OCI-M2 (cell line): ENCODE measurements around the gene MBD5.

Experiments
- DNase-seq: peaks from one replicate; lab custom pipeline; 2025; ENCODE audit not compliant: unreplicated experiment; lab: John Stamatoyannopoulos, UW

MBD5 gene

DNA sequence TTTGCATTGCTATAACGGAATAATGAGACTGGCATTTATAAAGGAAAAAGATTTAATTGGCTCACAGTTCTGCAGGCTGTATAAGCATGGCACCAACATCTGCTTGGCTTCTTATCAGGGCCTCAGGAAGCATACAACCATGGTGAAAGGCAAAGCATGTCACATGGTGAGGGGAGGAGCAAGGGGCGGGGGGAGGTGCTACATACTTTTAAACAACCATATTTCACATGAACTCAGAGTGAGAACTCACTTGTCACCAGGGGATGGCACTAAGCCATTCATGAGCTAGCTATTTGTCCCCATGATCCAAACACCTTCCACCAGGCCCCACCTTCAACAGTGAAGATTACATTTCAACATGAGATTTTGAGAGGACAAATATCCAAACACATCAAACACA, 188.7 kb downstream of the MBD5 start:
- no peak for DNase-seq

GRCh38 chr2:148218326-148219075, 197.6 kb downstream of the MBD5 start:
- DNase-seq = no peak

GRCh38 chr2:148221166-148221565, 200.3 kb downstream of the MBD5 start:
- no peak for DNase-seq

DNA sequence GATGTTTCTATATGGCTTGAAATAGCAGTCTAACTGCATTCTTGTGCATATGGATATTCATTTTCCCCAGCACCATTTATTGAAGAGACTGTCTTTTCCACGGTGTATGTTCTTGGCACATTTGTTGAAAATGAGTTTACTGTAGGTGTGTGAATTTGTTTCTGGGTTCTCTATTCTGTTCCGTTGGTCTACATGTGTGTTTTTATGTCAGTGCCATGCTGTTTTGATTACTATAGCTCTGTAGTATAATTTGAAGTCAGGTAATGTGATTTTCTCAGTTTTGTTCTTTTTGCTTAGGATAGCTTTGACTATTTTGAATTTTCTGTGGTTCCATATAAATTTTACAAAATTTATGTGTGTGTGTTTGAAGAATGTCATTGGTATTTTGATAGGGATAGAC, 201.0 kb downstream of the MBD5 start:
- DNase-seq = no peak

- DNase-seq = no peak
These were observed 211.0 kb downstream of the MBD5 start for GRCh38 chr2:148231858-148232257.

GRCh38 chr2:148234143-148234542, 213.3 kb downstream of the MBD5 start:
- DNase-seq = no peak

- DNase-seq = no peak
These were observed 217.0 kb downstream of the MBD5 start for GRCh38 chr2:148237911-148238310.

DNA sequence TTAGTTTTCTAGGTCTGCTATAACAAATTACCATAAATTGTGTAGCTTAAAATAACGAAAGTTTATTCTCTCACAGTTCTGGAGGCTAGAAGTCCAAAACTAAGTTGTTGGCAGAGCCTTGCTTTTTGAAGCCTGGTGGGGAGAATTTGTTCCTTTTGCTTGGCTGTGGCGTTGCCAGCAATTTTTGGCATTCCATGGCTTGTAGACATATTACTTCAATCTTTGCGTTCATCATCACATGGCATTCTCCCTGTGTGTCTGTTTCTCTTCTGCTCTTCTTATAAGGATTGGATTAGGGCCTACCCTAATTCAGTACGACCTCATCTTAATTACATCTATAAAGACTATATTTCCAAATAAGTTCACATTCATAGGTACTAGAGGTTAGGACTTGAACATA, 217.7 kb downstream of the MBD5 start:
- no peak for DNase-seq

DNA sequence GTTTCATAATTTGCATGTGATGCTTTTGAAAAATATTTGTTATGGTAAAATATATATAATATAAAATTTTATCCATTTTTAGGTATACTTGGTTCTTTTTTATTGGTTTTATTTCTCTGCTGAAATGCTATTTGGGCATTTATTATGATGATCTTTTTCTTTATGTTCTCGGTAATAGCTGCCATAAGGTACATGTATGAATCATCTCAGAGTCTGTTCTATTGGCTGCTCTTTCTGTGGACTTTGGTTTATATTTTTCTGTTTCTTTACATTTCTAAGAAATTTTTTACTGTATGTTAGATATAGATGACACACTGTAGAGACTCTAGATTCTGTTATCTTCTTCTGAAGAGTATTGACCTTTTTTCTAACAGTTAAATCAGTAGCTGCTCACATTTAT, 219.9 kb downstream of the MBD5 start:
- no peak for DNase-seq

DNA sequence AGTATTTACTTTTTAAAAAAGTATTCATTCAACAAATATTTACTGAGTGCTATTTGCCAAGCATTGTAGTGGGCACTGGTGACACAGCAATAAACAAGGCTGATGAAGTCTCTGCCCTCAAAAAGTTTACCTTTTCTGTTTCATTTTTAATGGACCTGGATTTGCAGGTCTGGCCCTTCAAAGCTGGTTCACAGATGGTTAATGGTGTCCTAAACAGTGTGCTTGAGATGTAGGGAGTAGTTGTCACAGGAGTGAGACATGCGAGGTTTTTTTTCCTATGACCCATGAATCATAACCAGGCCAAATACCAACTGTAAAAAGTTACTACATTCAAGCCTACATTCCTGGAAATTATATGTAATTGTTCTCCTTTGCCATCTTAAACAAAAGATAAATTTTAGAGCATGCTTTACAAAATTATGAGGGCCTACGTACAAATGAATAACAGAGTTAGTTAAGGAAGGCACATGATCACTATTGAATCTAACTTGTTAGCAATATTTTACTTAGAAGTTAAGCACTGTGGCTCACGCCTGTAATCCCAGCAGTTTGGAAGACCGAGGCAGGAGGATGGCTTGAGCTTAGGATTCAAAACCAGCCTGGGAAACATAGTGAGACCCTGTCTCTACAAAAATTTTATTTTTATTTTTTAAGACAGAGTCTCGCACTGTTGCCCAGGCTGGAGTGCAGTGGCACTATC, 223.9 kb downstream of the MBD5 start:
- DNase-seq = no peak

DNA sequence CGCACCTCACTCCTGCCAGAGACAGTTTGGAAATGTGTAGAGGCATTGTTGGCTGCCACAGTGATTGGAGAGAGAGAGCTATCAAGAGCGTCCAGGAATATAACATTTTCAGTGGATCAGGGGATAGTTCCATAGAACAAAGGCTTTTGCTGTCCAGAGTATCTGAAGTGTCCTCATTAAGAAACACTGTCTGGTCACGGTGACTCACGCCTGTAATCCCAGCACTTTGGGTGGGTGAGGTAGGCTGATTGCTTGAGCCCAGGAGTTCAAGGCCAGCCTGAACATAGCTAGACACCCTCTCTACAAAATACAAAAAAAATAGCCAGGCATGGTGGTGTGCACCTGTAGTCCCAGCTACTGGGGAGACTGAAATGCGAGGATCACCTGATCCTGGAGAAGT, 231.1 kb downstream of the MBD5 start:
- no peak for DNase-seq

DNA sequence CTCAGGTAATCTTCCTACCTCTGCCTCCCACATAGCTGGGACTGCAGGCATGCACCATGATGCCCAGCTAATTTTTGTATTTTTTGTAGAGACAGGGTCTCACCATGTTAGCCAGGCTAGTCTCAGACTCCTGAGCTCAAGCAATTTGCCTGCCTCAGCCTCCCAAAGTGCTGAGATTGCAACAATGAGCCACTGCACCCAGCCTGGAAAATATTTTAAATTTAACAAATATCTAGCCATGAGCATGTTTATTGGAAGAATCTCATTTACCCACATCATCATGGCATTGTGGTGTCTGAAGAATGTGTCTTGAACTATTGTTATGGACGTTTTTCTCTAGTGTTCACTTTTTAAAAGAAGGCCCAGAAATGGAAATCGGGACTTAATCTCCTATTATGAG, 231.8 kb downstream of the MBD5 start:
- DNase-seq = no peak

GRCh38 chr2:148253685-148254084, 232.8 kb downstream of the MBD5 start:
- DNase-seq = no peak

GRCh38 chr2:148255929-148256328, 235.0 kb downstream of the MBD5 start:
- no peak for DNase-seq

GRCh38 chr2:148257276-148257675, 236.4 kb downstream of the MBD5 start:
- DNase-seq = no peak

- no peak for DNase-seq
These were observed 237.2 kb downstream of the MBD5 start for GRCh38 chr2:148258124-148258523.

DNA sequence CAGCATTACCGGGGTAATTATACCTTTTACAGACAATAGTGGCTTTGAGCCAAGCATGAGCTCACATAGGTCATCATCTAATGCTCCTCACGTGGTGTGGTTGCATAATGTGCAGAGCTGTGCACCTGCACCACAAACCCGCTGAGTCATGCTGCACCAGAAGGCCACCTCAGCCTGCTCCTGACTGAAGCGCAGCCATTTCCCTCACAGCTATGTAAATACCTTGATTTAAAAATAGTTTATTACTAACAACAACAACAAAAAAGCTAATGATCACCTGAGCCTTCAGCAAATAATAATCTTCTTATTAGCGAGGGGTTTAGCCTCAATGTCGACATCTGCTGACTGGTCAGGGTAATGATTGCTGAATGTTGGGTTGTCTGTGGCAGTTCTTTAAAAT, 238.8 kb downstream of the MBD5 start:
- no peak for DNase-seq

DNA sequence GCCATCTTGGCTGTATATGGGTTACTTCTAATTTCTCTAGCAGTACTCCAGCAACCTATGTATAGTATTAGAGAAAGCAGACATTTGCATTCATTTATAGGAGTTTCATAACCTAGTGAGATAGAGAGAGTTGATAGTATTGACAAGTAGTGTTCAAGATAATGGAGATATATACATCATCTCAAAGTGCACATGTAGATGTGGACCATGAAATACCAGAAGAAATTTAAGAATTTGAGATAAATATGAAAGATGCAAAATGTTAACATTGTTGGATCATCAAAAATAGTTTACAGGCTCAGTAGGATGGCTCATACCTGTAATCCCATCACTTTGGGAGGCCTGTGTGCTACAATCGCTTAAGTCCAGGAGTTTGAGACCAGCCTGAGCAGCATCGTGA, 243.0 kb downstream of the MBD5 start:
- no peak for DNase-seq

- no peak for DNase-seq
These were observed 252.3 kb downstream of the MBD5 start for GRCh38 chr2:148273158-148273691.

DNA sequence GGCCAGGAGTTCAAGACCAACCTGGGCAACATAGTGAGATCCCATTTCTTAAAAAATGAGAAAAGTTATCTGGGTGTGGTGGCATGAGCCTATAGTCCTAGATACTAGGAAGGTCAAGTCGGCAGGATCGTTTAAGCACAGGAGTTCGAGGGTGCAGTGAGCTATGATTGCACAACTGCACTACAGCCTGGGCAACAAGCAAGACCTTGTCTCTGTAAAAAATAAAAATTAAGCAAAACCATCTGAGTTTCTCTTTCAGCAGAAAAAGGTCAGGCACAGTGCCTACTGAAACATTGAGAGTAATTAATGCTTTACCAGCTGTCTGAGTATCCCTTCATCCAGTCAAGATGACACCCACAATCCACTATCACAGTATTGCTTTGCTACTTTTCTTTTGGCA, 258.3 kb downstream of the MBD5 start:
- no peak for DNase-seq

DNA sequence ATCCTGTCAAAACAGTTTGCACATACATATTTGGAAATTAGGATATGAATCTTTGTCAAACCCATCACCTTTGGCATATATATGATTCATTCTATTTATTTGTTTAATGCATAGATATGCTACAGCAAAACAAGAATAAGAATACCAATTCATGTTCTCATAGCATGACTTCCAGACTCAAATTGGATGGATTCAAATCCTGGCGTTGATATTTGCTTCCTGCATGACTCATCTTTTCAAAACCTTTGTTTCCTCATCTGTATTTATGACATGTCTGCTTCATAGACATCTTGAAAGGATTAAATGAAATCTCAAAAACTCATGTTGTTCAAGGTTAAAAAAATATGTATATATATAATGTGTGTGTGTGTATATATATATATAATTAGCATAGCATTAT, 261.3 kb downstream of the MBD5 start:
- DNase-seq = no peak

- DNase-seq = no peak
These were observed 271.5 kb downstream of the MBD5 start for GRCh38 chr2:148292431-148292830.

GRCh38 chr2:148298196-148298595, 277.3 kb downstream of the MBD5 start:
- no peak for DNase-seq
